ENCODE data around the gene LMX1B.

GRCh38 chr9:126670270-126670669 lies 56.5 kb downstream of the LMX1B start:
- TF ChIP-seq, protein P1, sequence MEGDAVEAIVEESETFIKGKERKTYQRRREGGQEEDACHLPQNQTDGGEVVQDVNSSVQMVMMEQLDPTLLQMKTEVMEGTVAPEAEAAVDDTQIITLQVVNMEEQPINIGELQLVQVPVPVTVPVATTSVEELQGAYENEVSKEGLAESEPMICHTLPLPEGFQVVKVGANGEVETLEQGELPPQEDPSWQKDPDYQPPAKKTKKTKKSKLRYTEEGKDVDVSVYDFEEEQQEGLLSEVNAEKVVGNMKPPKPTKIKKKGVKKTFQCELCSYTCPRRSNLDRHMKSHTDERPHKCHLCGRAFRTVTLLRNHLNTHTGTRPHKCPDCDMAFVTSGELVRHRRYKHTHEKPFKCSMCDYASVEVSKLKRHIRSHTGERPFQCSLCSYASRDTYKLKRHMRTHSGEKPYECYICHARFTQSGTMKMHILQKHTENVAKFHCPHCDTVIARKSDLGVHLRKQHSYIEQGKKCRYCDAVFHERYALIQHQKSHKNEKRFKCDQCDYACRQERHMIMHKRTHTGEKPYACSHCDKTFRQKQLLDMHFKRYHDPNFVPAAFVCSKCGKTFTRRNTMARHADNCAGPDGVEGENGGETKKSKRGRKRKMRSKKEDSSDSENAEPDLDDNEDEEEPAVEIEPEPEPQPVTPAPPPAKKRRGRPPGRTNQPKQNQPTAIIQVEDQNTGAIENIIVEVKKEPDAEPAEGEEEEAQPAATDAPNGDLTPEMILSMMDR (conservative IDR thresholded peaks at IDR 0.05; ENCODE audit: low read depth, low read length) = no peak
- TF ChIP-seq RAD21 (IDR thresholded peaks at IDR 0.05; ENCODE audit: low read length) = no peak
- TF ChIP-seq, protein P2, sequence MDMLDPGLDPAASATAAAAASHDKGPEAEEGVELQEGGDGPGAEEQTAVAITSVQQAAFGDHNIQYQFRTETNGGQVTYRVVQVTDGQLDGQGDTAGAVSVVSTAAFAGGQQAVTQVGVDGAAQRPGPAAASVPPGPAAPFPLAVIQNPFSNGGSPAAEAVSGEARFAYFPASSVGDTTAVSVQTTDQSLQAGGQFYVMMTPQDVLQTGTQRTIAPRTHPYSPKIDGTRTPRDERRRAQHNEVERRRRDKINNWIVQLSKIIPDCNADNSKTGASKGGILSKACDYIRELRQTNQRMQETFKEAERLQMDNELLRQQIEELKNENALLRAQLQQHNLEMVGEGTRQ (IDR thresholded peaks at IDR 0.05; ENCODE audit: low read depth, low read length) = no peak
- no peak for TF ChIP-seq MAZ (IDR thresholded peaks at IDR 0.05; ENCODE audit: borderline replicate concordance, low read depth, low read length)
- no peak for TF ChIP-seq POLR2A (IDR thresholded peaks at IDR 0.05; ENCODE audit: low read depth, low read length)

All from IMR-90 (cell line).